GM12864 (cell line): ENCODE data around the gene CFAP61.

Experiments used
- DNase-seq: peaks from one replicate; pipeline ENCODE4 v3.0.0-alpha.2; 2011; ENCODE audit warnings: low read depth
- H3K4me3 ChIP-seq: 2 replicates; pipeline ENCODE4 v1.5.1; 2011; ENCODE audit warnings: mild to moderate bottlenecking, low read depth, low read length, control low read depth
- TF ChIP-seq, protein P1 (sequence below): IDR thresholded peaks from 2 replicates; pipeline ENCODE4 v1.5.1; 2011; ENCODE audit warnings: low read depth, mild to moderate bottlenecking, moderate library complexity, low read length, control low read depth, inconsistent platforms; ENCODE audit errors: missing control alignments

Gene CFAP61

DNA sequence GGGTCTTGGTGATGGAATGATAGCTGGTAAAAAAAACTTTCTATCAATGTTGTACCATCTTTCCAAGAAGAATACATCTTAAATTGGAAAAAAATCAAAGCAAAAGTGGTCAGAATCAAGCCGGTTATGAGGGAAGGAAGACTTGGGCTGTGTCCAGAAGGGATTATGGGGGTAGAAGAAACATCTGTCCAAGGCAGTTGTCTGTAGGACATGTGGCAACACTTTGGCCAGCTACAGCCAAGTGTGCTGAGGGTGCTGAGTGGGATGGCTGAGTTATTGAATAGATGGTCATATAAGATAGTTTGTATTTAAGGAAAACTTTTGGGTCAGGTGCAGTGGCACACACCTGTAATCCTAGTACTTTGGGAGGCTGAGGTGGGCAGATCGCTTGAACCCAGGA lies 354.0 kb downstream of the CFAP61 start:
- no peak overlapping the region for H3K4me3 ChIP-seq
- no peak for DNase-seq
- TF ChIP-seq, protein P1, sequence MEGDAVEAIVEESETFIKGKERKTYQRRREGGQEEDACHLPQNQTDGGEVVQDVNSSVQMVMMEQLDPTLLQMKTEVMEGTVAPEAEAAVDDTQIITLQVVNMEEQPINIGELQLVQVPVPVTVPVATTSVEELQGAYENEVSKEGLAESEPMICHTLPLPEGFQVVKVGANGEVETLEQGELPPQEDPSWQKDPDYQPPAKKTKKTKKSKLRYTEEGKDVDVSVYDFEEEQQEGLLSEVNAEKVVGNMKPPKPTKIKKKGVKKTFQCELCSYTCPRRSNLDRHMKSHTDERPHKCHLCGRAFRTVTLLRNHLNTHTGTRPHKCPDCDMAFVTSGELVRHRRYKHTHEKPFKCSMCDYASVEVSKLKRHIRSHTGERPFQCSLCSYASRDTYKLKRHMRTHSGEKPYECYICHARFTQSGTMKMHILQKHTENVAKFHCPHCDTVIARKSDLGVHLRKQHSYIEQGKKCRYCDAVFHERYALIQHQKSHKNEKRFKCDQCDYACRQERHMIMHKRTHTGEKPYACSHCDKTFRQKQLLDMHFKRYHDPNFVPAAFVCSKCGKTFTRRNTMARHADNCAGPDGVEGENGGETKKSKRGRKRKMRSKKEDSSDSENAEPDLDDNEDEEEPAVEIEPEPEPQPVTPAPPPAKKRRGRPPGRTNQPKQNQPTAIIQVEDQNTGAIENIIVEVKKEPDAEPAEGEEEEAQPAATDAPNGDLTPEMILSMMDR: no peak

DNA sequence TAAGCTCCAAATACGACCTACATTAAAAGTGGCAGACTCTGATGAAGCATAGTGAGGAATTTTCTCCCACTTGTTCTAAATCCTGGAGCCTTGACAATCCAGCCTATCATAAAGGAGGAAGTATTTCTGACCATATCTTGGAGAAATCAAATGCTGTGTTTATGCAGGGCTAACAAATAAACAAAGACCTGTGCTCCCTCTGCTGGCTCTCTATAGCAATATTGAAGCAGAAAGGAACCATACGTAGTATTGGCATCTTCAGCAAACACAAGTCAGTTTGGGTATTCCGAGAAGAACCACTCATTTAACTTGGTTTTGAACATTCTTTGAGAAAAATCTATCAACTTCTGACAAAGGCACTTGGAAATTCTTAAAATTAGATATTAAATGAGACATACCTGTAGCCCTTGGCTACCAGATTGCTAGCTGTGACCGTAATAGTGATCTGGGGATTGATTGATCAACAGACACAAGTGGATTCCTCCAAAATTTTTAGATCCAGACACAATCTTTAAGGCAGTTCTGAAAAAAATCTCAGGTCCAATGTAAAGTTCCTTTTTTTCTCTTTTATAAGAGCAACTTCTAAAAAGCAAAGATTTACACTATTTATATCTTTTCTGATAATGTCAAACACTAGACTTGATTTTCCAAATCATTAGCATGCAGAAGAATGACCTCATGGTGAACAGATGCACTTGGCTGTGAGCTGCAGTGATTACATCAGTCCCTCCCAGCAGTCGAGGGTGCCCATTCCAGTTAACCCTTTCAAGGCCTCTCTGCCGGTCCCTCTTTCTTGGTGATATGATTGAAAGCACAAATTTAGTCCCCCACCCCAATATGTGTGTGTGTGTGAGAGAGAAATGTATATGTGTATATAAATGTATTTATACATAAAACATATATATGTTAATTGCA lies 355.8 kb downstream of the CFAP61 start:
- TF ChIP-seq, protein P1: no peak
- DNase-seq: no peak

DNA sequence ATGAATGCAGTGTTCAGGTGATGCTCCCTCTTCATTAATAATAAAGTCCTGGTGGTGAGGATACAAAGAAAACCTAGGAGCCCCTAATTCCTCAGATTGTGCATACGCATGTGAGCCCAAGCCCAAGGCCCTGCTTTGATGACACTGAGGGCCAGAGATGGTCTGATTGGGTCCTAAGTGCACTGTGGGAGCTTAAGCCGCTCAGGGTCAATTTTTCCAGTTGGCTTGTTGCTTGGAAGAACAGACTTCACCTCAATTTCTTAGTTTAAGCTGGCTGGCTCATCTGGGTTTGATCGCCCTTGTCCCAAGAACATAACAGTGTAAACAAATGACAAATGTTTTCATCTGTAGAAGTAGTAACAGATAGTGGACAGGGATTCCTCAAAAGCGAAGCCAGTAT lies 357.0 kb downstream of the CFAP61 start:
- no peak overlapping the region for H3K4me3 ChIP-seq
- DNase-seq: no peak
- TF ChIP-seq, protein P1: no peak

More for the DNA sequence above, 355.8 kb downstream of the CFAP61 start:
- no peak overlapping the region for H3K4me3 ChIP-seq
